SIG-M5 (cell line): ENCODE measurements around the gene TMEM267.
"Not testable (repeated sequence)": the region's sequence is repeated elsewhere in the genome, so short reads cannot be mapped to it uniquely, and the experiment has no call there.

Experiments used
- DNase-seq: peaks from one replicate; lab custom pipeline; 2025; lab: John Stamatoyannopoulos, UW

Gene TMEM267

GRCh38 chr5:43456556-43456955, 27.1 kb downstream of the TMEM267 start:
- DNase-seq, result no peak

DNA sequence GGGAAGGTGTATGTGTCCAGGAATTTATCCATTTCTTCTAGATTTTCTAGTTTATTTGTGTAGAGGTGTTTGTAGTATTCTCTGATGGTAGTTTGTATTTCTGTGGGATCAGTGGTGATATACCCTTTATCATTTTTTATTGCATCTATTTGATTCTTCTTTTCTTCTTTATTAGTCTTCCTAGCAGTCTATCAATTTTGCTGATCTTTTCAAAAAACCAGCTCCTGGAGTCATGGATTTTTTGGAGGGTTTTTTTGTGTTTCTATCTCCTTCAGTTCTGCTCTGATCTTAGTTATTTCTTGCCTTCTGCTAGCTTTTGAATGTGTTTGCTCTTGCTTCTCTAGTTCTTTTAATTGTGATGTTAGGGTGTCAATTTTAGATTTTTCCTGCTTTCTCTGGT, 42.1 kb downstream of the TMEM267 start:
- DNase-seq, result not testable (repeated sequence)

GRCh38 chr5:43437062-43437660, 46.5 kb downstream of the TMEM267 start:
- no peak for DNase-seq

DNA sequence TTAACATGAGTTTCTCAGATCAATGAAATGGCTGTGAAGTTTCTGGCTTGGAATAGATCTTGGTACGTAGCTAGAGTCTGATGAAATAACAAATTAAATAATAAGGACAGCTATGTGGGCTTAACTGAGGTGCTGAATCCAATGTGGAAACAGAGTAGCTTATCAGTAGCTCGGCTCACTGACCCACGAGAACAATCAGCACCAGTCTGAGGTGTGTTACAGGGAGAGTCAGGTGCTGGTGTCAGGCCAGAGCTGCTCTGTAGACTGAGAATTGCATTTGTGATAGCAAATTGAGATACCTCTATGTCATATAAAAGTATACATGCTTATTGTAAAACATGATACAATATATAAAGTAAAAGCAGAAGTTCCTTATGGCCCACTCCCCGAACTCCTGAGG, 50.3 kb downstream of the TMEM267 start:
- no peak for DNase-seq

DNA sequence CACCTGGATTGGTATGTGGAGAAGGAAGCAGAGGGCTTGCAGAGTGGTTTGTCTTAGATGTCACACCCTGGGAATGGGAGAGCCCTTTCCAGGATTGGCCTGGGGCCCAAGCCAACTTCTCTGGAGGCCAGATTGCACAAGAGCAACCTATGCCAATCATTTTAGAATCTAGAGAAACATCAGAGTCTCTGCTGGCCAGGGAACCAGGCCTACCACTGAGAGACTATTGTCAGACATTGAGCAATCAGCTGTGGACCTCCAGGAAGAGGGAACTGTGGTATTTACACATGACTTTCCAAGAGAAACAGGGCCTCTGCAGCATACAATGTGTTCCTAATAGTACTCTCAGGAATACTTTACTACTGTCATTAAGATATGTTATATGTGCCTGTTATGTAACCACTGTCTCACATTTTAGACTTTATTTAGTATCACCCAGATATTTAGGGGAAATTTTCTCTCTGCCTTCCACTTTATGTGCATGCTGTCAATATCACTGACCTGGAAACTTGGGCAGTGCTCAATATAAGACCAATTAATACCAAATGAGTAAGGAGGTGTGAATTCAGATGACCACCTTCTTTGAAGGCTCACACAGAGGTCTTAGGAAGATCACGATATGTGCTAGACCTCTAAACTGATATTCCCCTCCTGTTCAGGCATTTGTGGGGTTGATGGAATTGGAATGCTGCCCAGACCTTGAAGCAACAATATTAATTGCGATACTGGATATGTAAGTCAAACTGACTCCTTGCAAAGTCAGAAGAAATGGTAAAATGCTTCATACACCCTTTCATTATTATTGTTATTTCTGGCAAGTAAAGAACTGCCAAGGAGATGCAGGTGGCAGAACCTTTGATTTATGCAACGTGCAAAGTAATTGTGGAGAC, 50.9 kb downstream of the TMEM267 start:
- no peak for DNase-seq

DNA sequence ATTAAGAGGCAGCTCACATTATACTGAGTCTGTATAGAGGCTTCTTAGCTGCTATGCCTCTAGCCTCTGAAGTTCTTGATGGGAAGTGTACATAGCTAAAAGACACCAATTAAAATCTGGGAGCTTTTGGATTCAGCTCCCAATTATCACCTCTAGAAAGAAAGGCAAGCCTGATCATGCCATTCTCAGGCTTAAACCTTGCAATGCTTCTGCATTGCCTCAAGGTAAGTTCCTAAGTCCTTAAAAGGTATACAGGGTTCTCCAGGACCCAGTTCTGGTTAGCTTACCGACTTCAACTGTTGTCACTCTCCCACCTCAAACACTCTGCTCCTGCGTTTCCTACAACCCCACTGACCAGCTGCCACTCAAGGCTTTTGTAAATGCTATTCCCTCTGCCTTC, 54.0 kb downstream of the TMEM267 start:
- no peak for DNase-seq

- no peak for DNase-seq
Observed at GRCh38 chr5:43429016-43429415, 54.6 kb downstream of the TMEM267 start.

DNA sequence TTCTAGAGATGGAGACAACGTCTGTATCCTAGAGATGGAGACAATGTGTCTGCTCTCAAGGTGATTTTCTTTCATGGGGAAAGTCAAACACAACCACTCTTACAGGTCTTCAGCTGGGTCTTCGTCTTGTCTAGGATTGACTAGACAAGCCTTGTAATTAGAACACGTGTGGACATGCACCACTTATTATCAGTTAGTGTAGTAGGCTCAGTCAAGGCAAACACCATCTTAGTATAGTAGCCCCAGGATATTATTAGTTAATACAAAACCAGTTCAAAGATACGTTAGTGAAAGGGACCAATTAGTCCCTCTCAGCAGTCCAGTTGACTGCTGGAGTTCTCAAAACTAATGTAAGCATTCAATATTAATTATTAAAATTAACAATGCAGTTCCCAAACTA, 56.4 kb downstream of the TMEM267 start:
- no peak for DNase-seq

DNA sequence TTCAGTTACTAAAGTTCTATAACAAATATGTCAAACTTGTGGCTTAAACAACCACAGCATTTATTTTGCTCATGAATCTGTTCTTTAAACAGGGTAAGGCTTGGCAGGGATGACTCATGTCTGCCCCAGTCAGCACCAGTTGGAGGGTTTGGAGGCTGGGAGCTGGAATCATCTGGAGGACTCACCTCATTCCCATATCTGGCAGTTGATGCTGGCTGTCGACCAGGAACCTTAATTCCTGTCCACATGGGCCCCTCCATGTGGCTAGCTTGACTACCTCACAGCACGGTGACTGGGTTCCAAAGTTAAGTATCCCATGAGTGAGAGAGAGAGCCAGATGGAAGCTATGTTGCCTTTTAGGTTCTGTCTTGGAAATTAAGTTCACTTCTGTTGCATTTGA, 57.7 kb downstream of the TMEM267 start:
- DNase-seq, result no peak

DNA sequence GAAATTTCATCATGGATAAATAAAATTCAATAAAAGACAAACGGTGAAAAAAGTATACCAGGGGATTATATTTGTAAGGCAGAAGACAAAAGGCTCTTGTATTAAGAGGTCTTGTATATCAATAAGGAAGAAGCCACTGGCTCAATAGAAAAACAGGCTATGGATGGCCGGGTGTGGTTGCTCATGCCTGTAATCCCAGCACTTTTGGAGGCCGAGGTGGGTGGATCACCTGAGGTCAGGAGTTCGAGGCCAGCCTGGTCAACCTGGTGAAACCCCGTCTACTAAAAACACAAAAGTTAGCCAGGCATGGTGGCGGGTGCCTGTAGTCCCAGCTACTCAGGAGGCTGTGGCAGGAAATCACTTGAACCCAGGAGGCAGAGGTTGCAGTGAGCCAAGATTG, 60.6 kb downstream of the TMEM267 start:
- not testable (repeated sequence) for DNase-seq

- no peak for DNase-seq
Observed at GRCh38 chr5:43422143-43422542, 61.5 kb downstream of the TMEM267 start.

GRCh38 chr5:43421450-43422133, 62.1 kb downstream of the TMEM267 start:
- no peak for DNase-seq

- DNase-seq, result no peak
Observed at GRCh38 chr5:43420241-43420640, 63.4 kb downstream of the TMEM267 start.

- DNase-seq, result no peak
Observed at GRCh38 chr5:43418561-43418960, 65.1 kb downstream of the TMEM267 start.

GRCh38 chr5:43416803-43417394, 66.8 kb downstream of the TMEM267 start:
- no peak for DNase-seq

GRCh38 chr5:43415935-43416802, 67.5 kb downstream of the TMEM267 start:
- DNase-seq, result no peak

DNA sequence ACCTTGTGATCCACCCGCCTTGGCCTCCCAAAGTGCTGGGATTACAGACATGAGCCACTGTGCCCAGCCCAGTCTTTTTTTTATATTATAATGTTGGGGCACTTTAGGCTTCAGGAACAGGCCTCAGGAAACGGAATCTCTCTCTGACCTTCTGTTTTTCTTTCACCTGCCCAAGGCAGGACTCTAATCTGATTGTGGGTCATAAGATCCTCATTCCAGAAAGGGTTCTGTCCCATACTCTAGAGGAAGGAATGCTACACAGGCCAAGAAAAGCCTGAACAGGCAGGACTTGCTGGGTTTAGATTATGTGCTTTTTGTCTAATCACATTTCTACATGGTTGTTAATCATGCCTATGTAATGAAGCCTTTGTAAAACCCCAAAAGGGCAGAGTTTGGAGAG, 69.7 kb downstream of the TMEM267 start:
- no peak for DNase-seq

DNA sequence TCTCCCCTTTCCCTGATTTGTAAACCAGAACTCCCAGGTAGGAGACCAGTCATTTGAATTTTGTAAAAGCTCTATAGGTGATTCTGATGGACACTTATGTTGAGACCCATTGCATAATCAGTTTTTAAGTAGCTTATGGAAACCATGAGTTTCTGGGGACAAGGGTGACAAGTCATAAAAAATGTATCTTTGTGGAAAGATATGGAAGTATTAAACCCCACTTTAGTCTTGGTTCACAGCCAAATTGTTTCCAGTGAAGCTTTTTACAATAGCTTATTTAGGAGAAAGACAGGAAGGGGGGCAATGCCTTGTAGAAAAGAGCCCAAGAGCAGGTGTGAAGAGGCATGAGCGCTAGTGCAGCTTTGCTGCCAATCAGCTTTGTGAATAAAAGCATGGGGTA, 71.0 kb downstream of the TMEM267 start:
- DNase-seq, result no peak

GRCh38 chr5:43412156-43412555, 71.5 kb downstream of the TMEM267 start, which contains the start of gene CCL28:
TSS of gene CCL28 (minus strand) at chr5:43412391. CDS start at chr5:43412316, 75 bp downstream.
- no peak for DNase-seq

GRCh38 chr5:43411495-43411894, 72.2 kb downstream of the TMEM267 start:
- DNase-seq, result no peak

- no peak for DNase-seq
Observed at GRCh38 chr5:43410414-43410813, 73.3 kb downstream of the TMEM267 start.
